Activated naive CD4-positive, alpha-beta T cell treated with anti-CD3 and anti-CD28 coated beads, Interleukin-2, amount 50 U/mL, for 24 hours (primary cell): ENCODE measurements around the gene CDH13.

Experiments
- H3K27ac Mint-ChIP-seq: one replicate; pipeline ENCODE4 v1.8.0; 2021; ENCODE audit warnings: mild to moderate bottlenecking, mixed read lengths
- H3K27me3 Mint-ChIP-seq: one replicate; pipeline ENCODE4 v1.8.0; 2021; ENCODE audit warnings: mixed read lengths
- H3K36me3 Mint-ChIP-seq: one replicate; pipeline ENCODE4 v1.8.0; 2021; ENCODE audit warnings: mixed read lengths
- H3K4me1 Mint-ChIP-seq: one replicate; pipeline ENCODE4 v1.8.0; 2021; ENCODE audit warnings: mixed read lengths
- H3K4me3 Mint-ChIP-seq: one replicate; pipeline ENCODE4 v1.8.0; 2021; ENCODE audit warnings: mild to moderate bottlenecking, mixed read lengths
- H3K9me3 Mint-ChIP-seq: one replicate; pipeline ENCODE4 v1.8.0; 2021; ENCODE audit warnings: mixed read lengths

CDH13 gene

DNA sequence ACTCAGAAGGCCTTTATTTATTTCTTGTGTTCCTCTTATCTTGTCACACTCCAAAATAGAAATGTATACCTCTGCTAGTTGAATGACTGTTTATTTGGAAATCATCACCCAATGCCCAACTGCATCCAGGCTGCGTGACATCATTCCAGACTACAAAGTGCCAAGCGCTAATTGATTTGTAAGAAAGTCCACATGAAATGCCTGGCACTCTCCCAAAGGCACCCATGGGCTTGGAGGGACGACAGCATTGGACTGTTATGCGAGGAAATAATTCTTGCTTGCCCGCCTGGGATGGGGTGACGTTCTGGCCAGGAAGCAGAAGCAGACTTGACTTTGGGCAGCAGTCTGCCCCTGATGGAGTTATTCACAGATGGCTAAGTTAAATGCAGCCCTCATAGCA is 165.9 kb downstream of the CDH13 start:
- Mint-ChIP-seq H3K27ac (no peak overlapping the region), H3K4me3 (no peak overlapping the region)

DNA sequence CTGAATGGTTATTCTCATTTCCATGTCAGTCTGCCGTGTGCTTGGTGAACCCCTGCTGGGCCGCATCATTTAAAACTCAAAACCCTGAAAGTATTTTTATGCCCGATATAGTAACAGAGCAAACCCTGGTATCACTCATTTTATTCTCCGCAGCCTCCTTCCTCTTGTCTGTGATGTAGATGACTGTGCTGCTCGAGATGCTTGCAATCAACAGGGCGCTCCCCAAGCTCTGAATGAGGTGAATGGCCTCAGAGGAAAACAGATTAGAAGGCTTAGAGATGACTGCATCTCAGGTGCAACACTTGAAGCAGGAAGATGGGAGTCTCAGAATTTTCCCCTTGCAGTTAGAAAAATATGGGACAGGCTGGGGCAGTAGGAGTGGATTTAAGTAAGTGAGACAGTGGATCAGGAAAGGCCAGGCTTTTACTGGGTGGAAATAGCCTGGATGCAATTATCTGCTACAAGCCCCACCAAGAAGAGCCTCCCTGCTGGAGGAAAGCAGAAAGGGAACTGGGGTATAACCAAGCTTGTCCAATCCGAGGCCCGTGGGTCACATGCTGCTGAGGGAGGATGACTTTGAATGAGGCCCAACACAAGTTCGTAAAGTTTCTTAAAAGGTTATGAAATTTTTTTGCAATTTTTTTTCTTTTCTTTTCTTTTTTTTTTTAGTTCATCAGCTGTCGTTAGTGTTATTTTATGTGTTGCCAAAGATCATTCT is 166.9 kb downstream of the CDH13 start:
- no peak overlapping the region for H3K27ac Mint-ChIP-seq
- no peaks in the 10 kb centered on the region for H3K9me3 Mint-ChIP-seq
- no peaks in the 10 kb centered on the region for H3K27me3 Mint-ChIP-seq
- H3K4me3 Mint-ChIP-seq: no peak overlapping the region
- H3K4me1 Mint-ChIP-seq: no peaks in the 10 kb centered on the region
- H3K36me3 Mint-ChIP-seq: no peaks in the 10 kb centered on the region

More for the DNA sequence above, 165.9 kb downstream of the CDH13 start:
- Mint-ChIP-seq H3K9me3 (no peaks in the 10 kb centered on the region), H3K36me3 (no peaks in the 10 kb centered on the region), H3K4me1 (no peaks in the 10 kb centered on the region), H3K27me3 (no peaks in the 10 kb centered on the region)

DNA sequence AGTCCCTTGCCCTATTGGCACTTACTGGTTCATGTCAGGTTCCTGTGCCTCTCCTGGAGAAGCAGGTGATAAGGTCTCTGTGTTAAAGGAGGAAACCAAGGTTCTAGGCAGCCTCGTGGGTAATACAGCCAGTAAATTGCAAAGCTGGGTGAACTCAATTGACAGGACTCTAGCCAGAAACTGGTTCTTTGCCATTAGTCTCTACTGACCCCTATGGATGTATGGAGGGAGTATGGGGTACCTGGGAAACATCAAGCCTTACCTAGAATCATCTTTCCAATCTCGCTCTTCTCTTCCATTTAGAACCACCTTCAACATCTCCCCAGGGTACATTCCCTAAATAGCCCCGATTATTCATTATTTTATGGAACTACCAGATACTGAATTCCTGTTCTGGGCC is 169.3 kb downstream of the CDH13 start:
- Mint-ChIP-seq H3K9me3 (no peaks in the 10 kb centered on the region), H3K4me3 (no peak overlapping the region), H3K36me3 (no peaks in the 10 kb centered on the region), H3K27ac (no peak overlapping the region), H3K27me3 (no peaks in the 10 kb centered on the region), H3K4me1 (no peaks in the 10 kb centered on the region)

DNA sequence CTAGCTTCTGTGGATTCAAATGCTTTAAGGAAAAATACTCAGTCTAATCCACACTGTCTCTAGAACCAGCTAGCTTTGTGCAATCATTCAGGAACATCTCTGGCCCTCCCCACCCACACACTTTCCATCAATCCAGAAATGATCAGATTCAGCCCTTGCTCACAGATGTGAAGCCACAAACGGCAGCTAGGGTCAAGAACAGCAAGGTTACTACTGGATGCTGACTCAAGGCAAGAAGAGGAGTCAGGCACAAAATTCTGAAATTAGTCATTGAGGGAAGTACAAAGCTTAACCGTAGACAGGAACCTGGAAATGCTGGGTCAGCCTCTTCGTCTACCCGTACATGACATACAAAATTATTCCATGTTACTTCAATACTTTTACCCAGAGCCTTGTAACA is 174.6 kb downstream of the CDH13 start:
- Mint-ChIP-seq H3K9me3 (no peaks in the 10 kb centered on the region), H3K4me3 (no peak overlapping the region)

DNA sequence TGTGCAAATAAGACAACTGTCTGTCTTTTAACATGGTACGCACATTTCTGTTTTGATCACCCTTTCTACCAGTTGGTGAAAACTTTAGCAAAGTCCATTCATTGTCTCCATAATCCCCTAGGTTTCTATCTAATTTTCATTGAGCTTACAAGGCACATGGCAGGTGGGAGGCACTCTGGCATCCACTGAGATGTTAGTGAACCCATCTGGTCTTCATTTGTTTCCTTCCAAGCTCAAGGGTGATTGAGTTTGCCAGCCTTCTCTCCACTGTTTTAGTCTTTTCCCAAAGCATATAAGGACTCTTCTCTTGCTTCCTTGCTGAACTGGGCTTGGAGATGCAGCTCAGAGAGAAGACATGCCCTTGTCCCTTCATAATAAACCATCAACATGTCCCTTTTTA is 179.1 kb downstream of the CDH13 start:
- H3K4me3 Mint-ChIP-seq: no peak overlapping the region
- no peaks in the 10 kb centered on the region for H3K9me3 Mint-ChIP-seq
- no peak overlapping the region for H3K27ac Mint-ChIP-seq
- H3K27me3 Mint-ChIP-seq: peaks cover 5% of the 10 kb centered on the region
- no peaks in the 10 kb centered on the region for H3K4me1 Mint-ChIP-seq
- no peaks in the 10 kb centered on the region for H3K36me3 Mint-ChIP-seq

More for the DNA sequence above, 174.6 kb downstream of the CDH13 start:
- Mint-ChIP-seq H3K27ac (no peak overlapping the region), H3K4me1 (no peaks in the 10 kb centered on the region), H3K27me3 (peaks cover 1% of the 10 kb centered on the region), H3K36me3 (no peaks in the 10 kb centered on the region)

DNA sequence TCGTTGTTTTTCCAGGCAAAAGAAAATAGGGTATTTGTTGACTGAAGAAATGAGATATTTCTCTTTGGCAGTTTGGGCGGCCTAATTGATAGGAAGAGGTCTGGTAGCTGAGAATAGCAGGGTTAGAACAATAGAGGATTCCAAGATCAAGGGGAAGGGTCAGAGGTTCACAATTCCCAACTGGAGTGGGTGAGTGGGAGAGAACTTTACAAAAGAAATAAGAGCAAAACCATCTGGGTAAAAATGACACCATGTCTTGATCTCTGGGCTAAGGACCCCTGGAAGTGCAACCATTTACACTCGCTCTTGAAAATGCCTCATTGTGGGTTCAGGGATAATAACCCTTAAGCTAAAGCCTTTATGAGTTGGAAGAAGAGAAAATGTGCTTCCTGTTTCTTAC is 180.5 kb downstream of the CDH13 start:
- Mint-ChIP-seq H3K27ac (no peak overlapping the region), H3K4me1 (no peaks in the 10 kb centered on the region), H3K4me3 (no peak overlapping the region), H3K36me3 (no peaks in the 10 kb centered on the region), H3K9me3 (no peaks in the 10 kb centered on the region), H3K27me3 (peaks cover 5% of the 10 kb centered on the region)

DNA sequence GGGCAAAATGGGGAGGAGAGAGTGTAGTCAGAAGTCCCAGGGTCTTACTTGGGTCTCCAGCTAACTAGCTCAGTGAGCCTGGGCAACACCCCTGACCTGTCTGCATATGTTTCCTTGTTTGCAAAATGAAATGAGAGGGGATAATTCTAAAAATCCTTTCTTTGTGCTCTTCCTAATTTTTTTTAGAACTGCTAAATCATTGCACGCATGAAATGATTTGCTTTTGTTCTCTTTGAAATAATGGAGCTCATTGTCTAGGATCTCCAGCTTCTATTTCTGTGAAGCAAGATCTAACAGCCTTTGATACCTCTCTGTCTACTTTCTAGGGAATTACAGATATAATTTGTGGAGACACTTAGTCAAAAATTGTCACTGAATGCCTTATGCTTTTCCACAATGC is 181.3 kb downstream of the CDH13 start:
- no peak overlapping the region for H3K4me3 Mint-ChIP-seq
- H3K27me3 Mint-ChIP-seq: peaks cover 5% of the 10 kb centered on the region
- no peaks in the 10 kb centered on the region for H3K36me3 Mint-ChIP-seq
- H3K4me1 Mint-ChIP-seq: no peaks in the 10 kb centered on the region
- H3K27ac Mint-ChIP-seq: no peak overlapping the region
- no peaks in the 10 kb centered on the region for H3K9me3 Mint-ChIP-seq

DNA sequence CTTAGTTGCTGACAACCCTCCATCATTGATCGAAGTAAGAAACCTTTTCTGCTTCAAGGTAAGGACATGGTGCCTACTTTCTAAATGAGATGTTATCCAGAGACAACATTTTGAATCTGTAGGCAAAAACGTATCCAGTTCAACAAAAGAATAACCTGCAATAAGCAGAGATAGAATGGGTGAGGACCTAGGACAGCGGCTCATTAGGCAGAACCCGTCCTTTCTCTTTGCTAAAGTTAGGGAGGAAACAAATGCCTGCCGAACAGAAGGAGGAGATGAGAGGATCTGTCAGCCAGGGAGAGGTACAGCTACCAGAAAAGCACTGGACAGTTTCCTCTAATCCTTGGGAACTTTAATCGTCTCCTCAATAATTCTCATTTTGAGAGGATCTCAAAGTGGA is 183.3 kb downstream of the CDH13 start:
- no peaks in the 10 kb centered on the region for H3K4me1 Mint-ChIP-seq
- no peak overlapping the region for H3K27ac Mint-ChIP-seq
- peaks cover 3% of the 10 kb centered on the region for H3K27me3 Mint-ChIP-seq
- no peak overlapping the region for H3K4me3 Mint-ChIP-seq
- no peaks in the 10 kb centered on the region for H3K36me3 Mint-ChIP-seq
- H3K9me3 Mint-ChIP-seq: no peaks in the 10 kb centered on the region

DNA sequence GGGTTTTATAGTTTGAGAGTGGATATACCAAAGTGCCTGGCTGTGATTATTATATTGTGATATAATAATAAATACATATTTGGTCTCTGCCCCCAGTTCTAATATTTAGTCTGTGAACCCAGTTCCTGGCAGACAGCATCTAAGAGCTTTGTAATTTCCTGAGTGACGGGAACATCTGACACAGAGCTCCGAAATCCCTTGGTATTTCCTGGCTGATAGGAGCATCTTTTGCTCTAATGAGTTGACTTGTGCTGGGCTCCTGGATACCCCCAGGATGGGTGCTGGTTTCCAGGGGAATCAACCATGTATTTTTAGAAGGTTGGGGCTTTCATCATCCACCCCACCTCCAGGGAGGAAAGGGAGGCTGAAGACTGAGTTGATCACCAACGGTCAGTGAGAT is 187.3 kb downstream of the CDH13 start:
- H3K27me3 Mint-ChIP-seq: peaks cover 4% of the 10 kb centered on the region
- no peak overlapping the region for H3K4me3 Mint-ChIP-seq
- H3K27ac Mint-ChIP-seq: no peak overlapping the region
- H3K4me1 Mint-ChIP-seq: no peaks in the 10 kb centered on the region
- H3K36me3 Mint-ChIP-seq: no peaks in the 10 kb centered on the region
- no peaks in the 10 kb centered on the region for H3K9me3 Mint-ChIP-seq

DNA sequence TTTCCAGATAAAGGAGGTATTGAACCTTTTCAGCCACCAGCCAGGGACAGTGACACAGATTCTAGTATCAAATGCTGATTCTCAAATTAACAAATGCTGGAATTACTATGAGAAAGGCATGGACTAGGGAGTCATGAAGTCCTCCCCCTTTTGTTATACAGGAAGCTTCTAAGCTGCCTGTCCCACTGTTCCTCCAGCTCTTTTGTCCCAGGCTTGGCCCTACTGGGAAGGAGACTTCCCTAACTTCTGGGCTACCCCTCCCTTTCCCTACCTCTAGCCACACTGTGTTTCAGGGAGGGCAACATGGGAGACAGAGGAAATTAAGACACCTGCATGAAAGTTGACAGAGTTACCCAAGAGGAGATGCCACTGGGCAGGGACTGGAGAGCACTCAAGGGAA is 192.5 kb downstream of the CDH13 start:
- no peaks in the 10 kb centered on the region for H3K4me1 Mint-ChIP-seq
- H3K36me3 Mint-ChIP-seq: no peaks in the 10 kb centered on the region
- no peak overlapping the region for H3K27ac Mint-ChIP-seq
- H3K9me3 Mint-ChIP-seq: no peaks in the 10 kb centered on the region
- no peak overlapping the region for H3K4me3 Mint-ChIP-seq
- peaks cover 1% of the 10 kb centered on the region for H3K27me3 Mint-ChIP-seq

DNA sequence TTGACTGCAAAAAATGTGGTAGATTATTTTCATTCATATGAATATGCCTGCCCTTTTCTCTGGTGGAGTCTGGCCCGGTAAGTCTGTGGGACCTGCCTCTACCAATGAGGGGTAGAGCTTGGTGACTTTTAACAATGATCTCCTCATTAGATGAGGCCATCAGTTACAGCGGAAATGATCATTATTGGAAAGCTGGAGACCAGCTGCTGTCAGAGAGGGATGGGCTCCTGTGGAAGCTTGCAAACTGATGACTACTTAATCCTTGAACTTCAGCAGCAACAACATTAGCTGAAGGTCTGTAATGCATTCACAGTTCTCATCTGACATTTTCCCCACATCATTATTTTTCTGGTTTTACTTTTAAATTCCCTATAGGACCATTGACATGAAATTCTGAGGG is 194.1 kb downstream of the CDH13 start:
- Mint-ChIP-seq H3K27me3 (no peaks in the 10 kb centered on the region), H3K4me3 (no peak overlapping the region), H3K4me1 (no peaks in the 10 kb centered on the region), H3K27ac (no peak overlapping the region), H3K9me3 (no peaks in the 10 kb centered on the region), H3K36me3 (no peaks in the 10 kb centered on the region)

DNA sequence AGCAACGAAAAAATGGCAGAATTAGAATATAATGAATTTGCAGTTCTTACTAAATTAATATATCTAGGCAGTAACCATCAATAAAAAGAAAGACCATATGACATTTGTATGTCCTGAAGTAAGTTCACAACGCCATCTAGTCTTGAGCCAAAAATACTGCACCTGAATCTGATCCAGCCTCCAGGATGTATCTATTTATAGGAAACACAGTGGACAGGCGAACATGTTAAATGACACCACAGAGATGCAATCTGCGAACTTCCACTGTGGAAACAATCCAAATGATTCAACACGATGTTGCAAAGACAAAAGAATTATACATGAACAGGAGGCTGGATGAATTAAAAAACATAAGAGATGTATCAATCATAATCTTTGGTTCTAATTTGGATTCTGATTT is 197.6 kb downstream of the CDH13 start:
- no peak overlapping the region for H3K27ac Mint-ChIP-seq
- no peaks in the 10 kb centered on the region for H3K27me3 Mint-ChIP-seq
- no peaks in the 10 kb centered on the region for H3K4me1 Mint-ChIP-seq
- no peaks in the 10 kb centered on the region for H3K36me3 Mint-ChIP-seq
- H3K4me3 Mint-ChIP-seq: no peak overlapping the region
- H3K9me3 Mint-ChIP-seq: no peaks in the 10 kb centered on the region

DNA sequence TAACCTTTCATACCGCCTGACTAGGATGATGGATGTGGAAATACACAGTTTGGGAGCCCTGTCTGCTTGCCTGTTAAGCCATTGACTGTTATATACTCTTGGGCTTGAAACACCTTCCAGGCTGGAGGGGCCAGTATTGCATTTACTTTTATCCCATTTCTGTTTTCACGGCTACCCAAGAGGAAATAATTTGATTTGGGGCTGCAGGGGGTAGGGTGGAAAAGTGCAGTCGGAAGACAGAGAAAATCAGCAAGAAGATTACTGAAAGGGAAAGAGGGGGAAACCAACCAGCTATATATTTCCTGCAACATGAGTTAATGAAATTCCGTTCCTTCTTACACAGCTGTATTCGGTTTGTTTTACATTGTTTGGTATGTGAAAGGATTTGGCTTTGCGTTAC is 202.5 kb downstream of the CDH13 start:
- H3K9me3 Mint-ChIP-seq: no peaks in the 10 kb centered on the region
- no peaks in the 10 kb centered on the region for H3K27me3 Mint-ChIP-seq
- H3K4me3 Mint-ChIP-seq: no peak overlapping the region
- H3K36me3 Mint-ChIP-seq: no peaks in the 10 kb centered on the region
- no peak overlapping the region for H3K27ac Mint-ChIP-seq
- H3K4me1 Mint-ChIP-seq: no peaks in the 10 kb centered on the region

DNA sequence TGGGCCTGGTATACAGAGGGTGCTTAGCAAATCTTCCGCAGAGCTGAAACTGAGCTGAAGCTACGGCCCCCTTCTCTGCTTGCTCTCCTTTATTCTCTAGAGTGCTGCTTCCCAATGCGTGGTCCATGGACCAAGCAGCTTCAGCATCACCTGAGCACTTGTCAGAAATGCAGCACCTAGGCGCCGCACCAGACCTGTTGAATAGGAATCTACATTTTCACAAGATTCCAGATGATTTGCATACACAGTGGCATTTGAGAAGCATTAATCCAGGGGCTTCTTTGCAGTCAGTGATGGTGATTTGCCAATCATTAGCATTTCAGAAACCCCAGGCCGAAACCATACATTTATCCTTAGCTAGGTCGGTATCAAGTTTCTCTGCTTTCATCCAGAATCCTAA is 204.2 kb downstream of the CDH13 start:
- H3K27ac Mint-ChIP-seq: no peak overlapping the region
- no peaks in the 10 kb centered on the region for H3K9me3 Mint-ChIP-seq
- no peak overlapping the region for H3K4me3 Mint-ChIP-seq
- H3K4me1 Mint-ChIP-seq: no peaks in the 10 kb centered on the region
- no peaks in the 10 kb centered on the region for H3K36me3 Mint-ChIP-seq
- H3K27me3 Mint-ChIP-seq: no peaks in the 10 kb centered on the region

DNA sequence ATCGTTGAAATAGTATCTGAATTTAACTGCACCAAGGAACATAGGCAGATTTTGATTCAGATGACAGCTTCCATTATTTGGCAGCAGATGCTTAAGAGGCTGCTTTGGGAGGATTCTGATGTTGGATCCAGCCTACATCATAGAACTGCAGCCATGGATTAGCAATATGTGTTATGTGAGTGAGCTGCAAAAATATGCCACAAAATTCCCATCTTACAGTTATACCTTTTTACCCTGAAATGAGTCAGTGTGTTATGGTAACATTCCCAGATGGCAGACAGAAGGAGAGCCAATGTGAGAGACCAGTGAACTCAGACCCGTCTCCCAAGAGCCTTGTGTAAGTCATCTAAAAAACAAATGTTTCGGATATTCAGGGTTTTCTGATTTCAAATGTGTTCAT is 206.1 kb downstream of the CDH13 start:
- no peaks in the 10 kb centered on the region for H3K9me3 Mint-ChIP-seq
- H3K4me3 Mint-ChIP-seq: no peak overlapping the region
- no peaks in the 10 kb centered on the region for H3K36me3 Mint-ChIP-seq
- H3K4me1 Mint-ChIP-seq: no peaks in the 10 kb centered on the region
- H3K27ac Mint-ChIP-seq: no peak overlapping the region
- H3K27me3 Mint-ChIP-seq: no peaks in the 10 kb centered on the region

DNA sequence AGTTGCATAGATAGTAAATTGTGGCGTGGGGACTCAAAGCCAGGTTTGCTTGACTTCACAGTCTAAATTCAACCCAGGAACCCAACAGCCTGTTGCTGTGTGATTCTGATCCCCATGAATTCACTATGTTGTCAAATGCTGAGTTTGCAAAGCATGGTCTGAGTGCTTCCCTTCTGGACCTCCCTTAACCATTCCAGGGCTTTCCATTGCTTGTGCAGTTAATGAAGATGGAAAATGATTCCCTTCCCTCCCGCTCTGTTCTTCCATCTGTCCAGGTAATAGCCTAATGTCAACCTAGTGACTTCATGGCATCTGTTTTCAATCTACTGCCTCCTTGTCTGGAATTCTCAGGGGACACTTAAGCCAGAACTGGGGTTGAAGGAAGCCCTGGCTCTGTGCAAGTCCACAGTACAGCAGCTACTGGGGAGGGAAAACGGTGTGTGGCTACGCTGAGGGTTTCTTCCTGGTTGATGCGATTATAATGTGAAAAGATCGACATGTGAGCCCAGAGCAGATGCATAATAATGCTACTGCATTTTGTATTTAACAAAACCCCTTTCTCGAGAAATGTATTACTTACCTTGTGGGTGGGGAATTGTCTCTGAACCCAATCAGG is 206.7 kb downstream of the CDH13 start:
- H3K9me3 Mint-ChIP-seq: no peaks in the 10 kb centered on the region
- no peak overlapping the region for H3K4me3 Mint-ChIP-seq
- no peaks in the 10 kb centered on the region for H3K27me3 Mint-ChIP-seq
- no peaks in the 10 kb centered on the region for H3K36me3 Mint-ChIP-seq
- H3K4me1 Mint-ChIP-seq: no peaks in the 10 kb centered on the region
- H3K27ac Mint-ChIP-seq: no peak overlapping the region
